Heart left ventricle (tissue), 16 donors: ENCODE results near the gene ANK3. TPM values are rescaled to one million over a fixed set of nuclear protein-coding genes. Genes with fewer than 3 reads are reported as not detected.

Experiments used
- ATAC-seq, 4 donors: fragments of 200-7000 bp; cut with Tn5 transposase; one replicate each; pipeline ENCODE4 v1.9.1; 2020 to 2022; ENCODE audit warnings: moderate library complexity in 4 of 4, mild to moderate bottlenecking in 3 of 4, moderate number of reproducible peaks in 1 of 4
- DNase-seq, 5 donors: peaks; one replicate each; pipeline ENCODE4 v3.0.0-alpha.2; 2020
- H3K27ac ChIP-seq, 12 donors: fragments of 200-600 bp; sonication (generic) in 4 of 12; one replicate each; pipeline versions ENCODE4 v1.5.0 to v1.8.0; 2016 to 2022; ENCODE audit warnings: mild to moderate bottlenecking in 2 of 12
- H3K27me3 ChIP-seq, 9 donors: fragments of 200-600 bp; sonication (generic) in 2 of 9; one replicate each; pipeline versions ENCODE4 v1.5.1 to v1.8.0; 2016 to 2022; ENCODE audit warnings: mild to moderate bottlenecking in 3 of 9
- H3K36me3 ChIP-seq, 9 donors: fragments of 200-600 bp; sonication (generic) in 2 of 9; one replicate each; pipeline versions ENCODE4 v1.5.0 to v1.8.0; 2018 to 2022; ENCODE audit warnings: mild to moderate bottlenecking in 2 of 9
- H3K4me1 ChIP-seq, 12 donors: fragments of 200-600 bp; sonication (generic) in 4 of 12; one replicate each; pipeline versions ENCODE4 v1.5.0 to v1.8.0; 2016 to 2022; ENCODE audit warnings: mild to moderate bottlenecking in 3 of 12
- H3K4me3 ChIP-seq, 12 donors: fragments of 200-600 bp; sonication (generic) in 4 of 12; one replicate each; pipeline versions ENCODE4 v1.5.0 to v1.8.0; 2017 to 2022; ENCODE audit warnings: mild to moderate bottlenecking in 9 of 12, moderate library complexity in 4 of 12
- H3K9me3 ChIP-seq, 12 donors: fragments of 200-600 bp; sonication (generic) in 4 of 12; one replicate each; pipeline versions ENCODE4 v1.5.0 to v1.8.0; 2016 to 2022; ENCODE audit warnings: mild to moderate bottlenecking in 1 of 12
- POLR2A ChIP-seq, 2 donors: fragments of 450-650 bp; IDR thresholded peaks; one replicate each; pipeline ENCODE4 v1.6.1; 2017; ENCODE audit warnings: antibody characterized with exemption in 2 of 2, mild to moderate bottlenecking in 2 of 2, moderate library complexity in 2 of 2
- WGBS, 4 donors: extraction: QIAGEN DNeasy Blood & Tissue Kit in 2 of 4; methylation state at CpG; one replicate each; pipeline versions ENCODE4 v1.1.5 to v1.1.7; 2013 to 2018; 5-methylcytosine and 5-hydroxymethylcytosine counted together
- intact Hi-C, 10 donors: fragments of 100-400 bp; cut with DNase I; formaldehyde crosslinking; loops; one replicate each; pipeline versions ENCODE4 v1.11.1 to v1.14.2; 2022
- polyA plus RNA-seq, 2 donors: library from polyadenylated mRNA; stranded (reverse); fragments of 200-250 nt; gene quantifications; one replicate each; pipeline ENCODE4 v1.2.3, GENCODE V29; 2013
- total RNA-seq, 9 donors: library from RNA; depleted of rRNA in 2 of 9; stranded (reverse); fragments of >200 nt in 2 of 9; fragmentation: NEBNext Ultra II Directional in 3 of 9; extraction: Animal tissue kit (Norgen Biotek cat#: 25700) in 3 of 9; gene quantifications; one replicate each; pipeline versions ENCODE4 v1.1.0 to v1.2.4, GENCODE V29; 2016 to 2023
- TF ChIP-seq, protein P1 (sequence below), 12 donors: fragments of 200-600 bp; sonication (generic) in 4 of 12; IDR thresholded peaks; one replicate each; pipeline versions ENCODE4 v1.5.0 to v1.8.0; 2018 to 2022; ENCODE audit warnings: antibody characterized with exemption in 12 of 12, mild to moderate bottlenecking in 5 of 12
- donor health status: ischemic (EF 13 %, LVEDD 7.1; RV severe dilation, severe dysfunction).
- donor health status: healthy with polysubstance abuse.
- donor health status: DM: no; HTN: yes; CAD: no.
- donor health status: DM: no; HTN: no; CAD: no.
- donor health status: ischemic (EF 25% LVEDD 6.9; RV normal size, moderate dysfunction).
- donor health status: ischemic (EF 25% LVEDD 5.7; RV mildly dilated, moderate dysfunction).
- donor health status: healthy.
- donor health status: DM: yes; HTN: yes; CAD: no.
- donor health status: ischemic (EF 35%, LVEDD 5.7; RV mildly dilated, moderate dysfunction).
- donor health status: nonischemic (EF 11% LVEDD 7.7; RV severe dilation, severe dysfunction).
- donor health status: DM: yes; HTN: yes; CAD: no.
- donor health status: PGD.
- donor health status: ischemic (EF 29% LVEDD 5.4; RV normal size, mild dysfunction).
- donor health status: nonischemic (EF 23%, LVEDD 6.1; RV moderate dilation, normal function).

ANK3 gene
- total and polyA plus RNA-seq, 11 donors: 33.8 to 576 (median 239) TPM

GRCh38 chr10:60367901-60368300 lies 21.8 kb downstream of the ANK3 start:
- H3K4me3 ChIP-seq: no peak overlapping the region
- no peaks in the 10 kb centered on the region for H3K27me3 ChIP-seq
- no peaks in the 10 kb centered on the region for H3K9me3 ChIP-seq
- no peak overlapping the region for H3K27ac ChIP-seq
- no peak for DNase-seq
- no peaks in the 10 kb centered on the region for H3K4me1 ChIP-seq
- no peaks in the 10 kb centered on the region for H3K36me3 ChIP-seq
- WGBS, 4 donors: 25 to 89% (median 61%) methylated on average over 1 of the region's 1 CpG
- no peak for TF ChIP-seq POLR2A (IDR thresholded peaks at IDR 0.05)
- TF ChIP-seq, protein P1, sequence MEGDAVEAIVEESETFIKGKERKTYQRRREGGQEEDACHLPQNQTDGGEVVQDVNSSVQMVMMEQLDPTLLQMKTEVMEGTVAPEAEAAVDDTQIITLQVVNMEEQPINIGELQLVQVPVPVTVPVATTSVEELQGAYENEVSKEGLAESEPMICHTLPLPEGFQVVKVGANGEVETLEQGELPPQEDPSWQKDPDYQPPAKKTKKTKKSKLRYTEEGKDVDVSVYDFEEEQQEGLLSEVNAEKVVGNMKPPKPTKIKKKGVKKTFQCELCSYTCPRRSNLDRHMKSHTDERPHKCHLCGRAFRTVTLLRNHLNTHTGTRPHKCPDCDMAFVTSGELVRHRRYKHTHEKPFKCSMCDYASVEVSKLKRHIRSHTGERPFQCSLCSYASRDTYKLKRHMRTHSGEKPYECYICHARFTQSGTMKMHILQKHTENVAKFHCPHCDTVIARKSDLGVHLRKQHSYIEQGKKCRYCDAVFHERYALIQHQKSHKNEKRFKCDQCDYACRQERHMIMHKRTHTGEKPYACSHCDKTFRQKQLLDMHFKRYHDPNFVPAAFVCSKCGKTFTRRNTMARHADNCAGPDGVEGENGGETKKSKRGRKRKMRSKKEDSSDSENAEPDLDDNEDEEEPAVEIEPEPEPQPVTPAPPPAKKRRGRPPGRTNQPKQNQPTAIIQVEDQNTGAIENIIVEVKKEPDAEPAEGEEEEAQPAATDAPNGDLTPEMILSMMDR (IDR thresholded peaks at IDR 0.05): no peak
- intact Hi-C loops: no loop called here
- no peak for ATAC-seq

GRCh38 chr10:60367431-60367830 lies 22.2 kb downstream of the ANK3 start:
- peak overlapping the region in 1 of 12 donors; percentile 19 for H3K27ac ChIP-seq
- H3K27me3 ChIP-seq: no peaks in the 10 kb centered on the region
- peak overlapping the region in 1 of 12 donors; percentile 2 for H3K4me3 ChIP-seq
- 66 to 79% (median 73%) methylated on average over 2 of the region's 2 CpGs for WGBS, 4 donors
- DNase-seq: no peak
- no peaks in the 10 kb centered on the region for H3K9me3 ChIP-seq
- H3K36me3 ChIP-seq: no peaks in the 10 kb centered on the region
- H3K4me1 ChIP-seq: no peaks in the 10 kb centered on the region
- TF ChIP-seq POLR2A (IDR thresholded peaks at IDR 0.05): no peak
- intact Hi-C loops: no loop called here
- no peak for ATAC-seq

DNA sequence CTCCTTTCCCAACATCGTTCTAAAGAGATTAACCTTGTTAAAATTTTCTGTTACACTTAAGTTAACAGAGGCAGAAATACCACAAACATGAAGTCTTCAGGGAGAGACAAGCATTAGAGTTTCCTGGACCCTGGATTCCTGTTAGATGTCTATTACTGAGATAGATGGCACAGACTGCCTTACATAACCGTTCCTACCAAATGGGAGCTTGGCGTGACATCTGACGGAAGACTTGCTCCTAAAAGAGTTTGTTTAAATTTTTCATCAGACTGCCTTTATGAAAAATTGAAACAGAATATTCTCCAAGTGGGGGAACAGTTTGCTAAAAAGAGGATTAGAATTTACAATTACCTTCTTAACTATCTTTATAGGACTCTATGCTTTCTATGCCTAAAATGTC lies 22.7 kb downstream of the ANK3 start:
- H3K4me1 ChIP-seq: no peaks in the 10 kb centered on the region
- DNase-seq: no peak
- H3K9me3 ChIP-seq: no peaks in the 10 kb centered on the region
- 77 to 84% (median 77%) methylated on average over 4 of the region's 4 CpGs for WGBS, 4 donors
- H3K4me3 ChIP-seq: peak overlapping the region in 1 of 12 donors; percentile 2
- TF ChIP-seq POLR2A (IDR thresholded peaks at IDR 0.05): no peak
- TF ChIP-seq, protein P1 (IDR thresholded peaks at IDR 0.05): no peak
- intact Hi-C loops: no loop called here
- no peaks in the 10 kb centered on the region for H3K36me3 ChIP-seq
- no peaks in the 10 kb centered on the region for H3K27me3 ChIP-seq
- H3K27ac ChIP-seq: peak overlapping the region in 1 of 12 donors; percentile 19
- ATAC-seq: no peak

- no peak for DNase-seq
- Histone ChIP-seq H3K9me3 (no peaks in the 10 kb centered on the region), H3K27me3 (no peaks in the 10 kb centered on the region), H3K4me1 (no peaks in the 10 kb centered on the region), H3K36me3 (no peaks in the 10 kb centered on the region), H3K4me3 (no peak overlapping the region), H3K27ac (no peak overlapping the region)
- 77 to 87% (median 81%) methylated on average over 8 of the region's 8 CpGs for WGBS, 4 donors
- ATAC-seq: no peak
- no peak for TF ChIP-seq POLR2A (IDR thresholded peaks at IDR 0.05)
- TF ChIP-seq, protein P1 (IDR thresholded peaks at IDR 0.05): no peak
- intact Hi-C loops: no loop called here
Observed at GRCh38 chr10:60363187-60363586, 26.5 kb downstream of the ANK3 start.

GRCh38 chr10:60362461-60362860 lies 27.2 kb downstream of the ANK3 start:
- H3K4me3 ChIP-seq: no peak overlapping the region
- H3K27ac ChIP-seq: no peak overlapping the region
- ATAC-seq: no peak
- H3K9me3 ChIP-seq: no peaks in the 10 kb centered on the region
- TF ChIP-seq, protein P1 (IDR thresholded peaks at IDR 0.05): no peak
- TF ChIP-seq POLR2A (IDR thresholded peaks at IDR 0.05): no peak
- no peaks in the 10 kb centered on the region for H3K36me3 ChIP-seq
- 93 to 98% (median 96%) methylated on average over 6 of the region's 6 CpGs for WGBS, 4 donors
- no peaks in the 10 kb centered on the region for H3K4me1 ChIP-seq
- DNase-seq: no peak
- H3K27me3 ChIP-seq: no peaks in the 10 kb centered on the region
- intact Hi-C loops: no loop called here
